SK-N-SH treated with all-trans-retinoic acid at 6 μM for 48 hours (cell line): ENCODE results near the gene GSTM4.

ENCODE experiments used
- ARNTL ChIP-seq: fragments of 450-650 bp; formaldehyde crosslinking; IDR thresholded peaks from 2 replicates; pipeline ENCODE4 v1.5.0; 2020; ENCODE audit warnings: low read depth, mild to moderate bottlenecking, moderate library complexity, borderline replicate concordance
- ISL1 ChIP-seq: fragments of 250-450 bp; sonication (Bioruptor Pico); IDR thresholded peaks from 2 replicates; pipeline ENCODE4 v2.1.2; 2022; ENCODE audit warnings: mild to moderate bottlenecking, moderate library complexity
- PATZ1 ChIP-seq: fragments of 250-450 bp; sonication (Bioruptor Pico); IDR thresholded peaks from 2 replicates; pipeline ENCODE4 v1.8.0; 2020; ENCODE audit warnings: mild to moderate bottlenecking, moderate library complexity, borderline replicate concordance
- RARB ChIP-seq: fragments of 250-450 bp; sonication (Bioruptor Pico); IDR thresholded peaks from 2 replicates; pipeline ENCODE4 v1.8.0; 2021; ENCODE audit warnings: mild to moderate bottlenecking, moderate library complexity
- ZNF565 ChIP-seq: fragments of 450-650 bp; formaldehyde crosslinking; conservative IDR thresholded peaks from 2 replicates; pipeline ENCODE4 v1.5.0; 2020; ENCODE audit warnings: low read depth, mild to moderate bottlenecking, moderate library complexity
- ZNF70 ChIP-seq: fragments of 450-650 bp; formaldehyde crosslinking; IDR thresholded peaks from 2 replicates; pipeline ENCODE4 v1.5.0; 2020; ENCODE audit warnings: mild to moderate bottlenecking, moderate library complexity
- TF ChIP-seq, protein P1 (sequence below): fragments of 250-450 bp; sonication (Bioruptor Pico); IDR thresholded peaks from 2 replicates; pipeline ENCODE4 v1.5.1; 2021; ENCODE audit warnings: mild to moderate bottlenecking, moderate library complexity
- TF ChIP-seq, protein P2 (sequence below): fragments of 250-450 bp; sonication (Bioruptor Pico); IDR thresholded peaks from 2 replicates; pipeline ENCODE4 v1.5.1; 2020; ENCODE audit warnings: low read depth, mild to moderate bottlenecking, moderate library complexity

DNA sequence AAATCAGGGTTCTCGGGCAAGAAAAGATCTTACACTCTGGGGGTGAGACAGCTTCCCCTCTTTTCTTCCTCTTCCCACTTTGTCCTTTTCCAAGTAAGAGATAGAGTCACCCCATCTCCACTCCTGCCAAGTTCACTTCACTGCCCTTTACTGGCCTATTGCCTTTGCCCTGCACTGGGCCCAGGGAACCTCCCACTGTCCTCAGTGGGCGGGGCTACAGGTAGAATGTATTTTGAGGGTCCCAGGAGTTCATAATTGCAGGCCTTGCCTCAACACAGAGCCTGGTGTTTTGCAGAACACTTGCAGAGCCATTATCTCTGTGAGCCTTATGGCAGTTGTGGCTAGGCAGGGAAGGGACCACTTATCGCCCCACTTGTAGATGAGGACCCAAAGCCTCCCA lies 33.0 kb upstream of the GSTM4 start:
- TF ChIP-seq, protein P1, sequence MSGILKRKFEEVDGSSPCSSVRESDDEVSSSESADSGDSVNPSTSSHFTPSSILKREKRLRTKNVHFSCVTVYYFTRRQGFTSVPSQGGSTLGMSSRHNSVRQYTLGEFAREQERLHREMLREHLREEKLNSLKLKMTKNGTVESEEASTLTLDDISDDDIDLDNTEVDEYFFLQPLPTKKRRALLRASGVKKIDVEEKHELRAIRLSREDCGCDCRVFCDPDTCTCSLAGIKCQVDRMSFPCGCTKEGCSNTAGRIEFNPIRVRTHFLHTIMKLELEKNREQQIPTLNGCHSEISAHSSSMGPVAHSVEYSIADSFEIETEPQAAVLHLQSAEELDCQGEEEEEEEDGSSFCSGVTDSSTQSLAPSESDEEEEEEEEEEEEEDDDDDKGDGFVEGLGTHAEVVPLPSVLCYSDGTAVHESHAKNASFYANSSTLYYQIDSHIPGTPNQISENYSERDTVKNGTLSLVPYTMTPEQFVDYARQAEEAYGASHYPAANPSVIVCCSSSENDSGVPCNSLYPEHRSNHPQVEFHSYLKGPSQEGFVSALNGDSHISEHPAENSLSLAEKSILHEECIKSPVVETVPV = no peak
- TF ChIP-seq ISL1 (CRISPR knock-in tag) = no peak
- TF ChIP-seq RARB = no peak
- no peak for TF ChIP-seq ZNF565 (CRISPR knock-in tag)
- TF ChIP-seq ZNF70 = no peak
- TF ChIP-seq PATZ1 (CRISPR knock-in tag) = no peak
- TF ChIP-seq, protein P2, sequence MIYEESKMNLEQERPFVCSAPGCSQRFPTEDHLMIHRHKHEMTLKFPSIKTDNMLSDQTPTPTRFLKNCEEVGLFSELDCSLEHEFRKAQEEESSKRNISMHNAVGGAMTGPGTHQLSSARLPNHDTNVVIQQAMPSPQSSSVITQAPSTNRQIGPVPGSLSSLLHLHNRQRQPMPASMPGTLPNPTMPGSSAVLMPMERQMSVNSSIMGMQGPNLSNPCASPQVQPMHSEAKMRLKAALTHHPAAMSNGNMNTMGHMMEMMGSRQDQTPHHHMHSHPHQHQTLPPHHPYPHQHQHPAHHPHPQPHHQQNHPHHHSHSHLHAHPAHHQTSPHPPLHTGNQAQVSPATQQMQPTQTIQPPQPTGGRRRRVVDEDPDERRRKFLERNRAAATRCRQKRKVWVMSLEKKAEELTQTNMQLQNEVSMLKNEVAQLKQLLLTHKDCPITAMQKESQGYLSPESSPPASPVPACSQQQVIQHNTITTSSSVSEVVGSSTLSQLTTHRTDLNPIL (CRISPR knock-in tag) = no peak
- TF ChIP-seq ARNTL (CRISPR knock-in tag) = no peak
